HepG2 (cell line): ENCODE results near the gene SH3BGRL2. TPM values are rescaled to one million over a fixed set of nuclear protein-coding genes. Genes with fewer than 3 reads are reported as not detected.

Source experiments
- CENPX ChIP-seq: sonication (generic); formaldehyde crosslinking; IDR thresholded peaks from 2 replicates; pipeline ENCODE4 v1.9.0; 2021; ENCODE audit warnings: mild to moderate bottlenecking, missing genetic modification reagents, moderate library complexity
- HDAC6 ChIP-seq: fragments of 200-600 bp; sonication (generic); IDR thresholded peaks from 2 replicates; pipeline ENCODE4 v1.7.0; 2017; ENCODE audit warnings: mild to moderate bottlenecking, antibody characterized with exemption, low read length, low read depth
- MTERF4 ChIP-seq: sonication (generic); formaldehyde crosslinking; IDR thresholded peaks from 2 replicates; pipeline ENCODE4 v1.8.0; 2023; ENCODE audit warnings: mild to moderate bottlenecking, missing genetic modification reagents
- NFIC ChIP-seq: IDR thresholded peaks from 2 replicates; pipeline ENCODE4 v1.6.1; 2012; ENCODE audit warnings: mild to moderate bottlenecking, low read length, inconsistent platforms
- SIN3A ChIP-seq: IDR thresholded peaks from 2 replicates; pipeline ENCODE4 v1.6.1; 2011; ENCODE audit warnings: low read depth, mild to moderate bottlenecking, control low read depth, low read length, borderline replicate concordance
- SOX6 ChIP-seq, 2 experiments: fragments of 450-650 bp in 1 of 2; sonication (generic) in 1 of 2; formaldehyde crosslinking in 1 of 2; IDR thresholded peaks; 2 replicates each; pipeline versions ENCODE4 v1.4.0 to v1.6.1; 2017 to 2020; ENCODE audit warnings: antibody characterized with exemption in 1 of 2, mild to moderate bottlenecking in 1 of 2, missing genetic modification reagents in 1 of 2
- SRY ChIP-seq: sonication (generic); formaldehyde crosslinking; IDR thresholded peaks from 2 replicates; pipeline ENCODE4 v1.8.0; 2022; ENCODE audit warnings: mild to moderate bottlenecking, missing genetic modification reagents
- ZBTB25 ChIP-seq: IDR thresholded peaks from 2 replicates; pipeline ENCODE4 v1.6.1; 2018; ENCODE audit warnings: missing genetic modification reagents
- ZBTB43 ChIP-seq: sonication (generic); formaldehyde crosslinking; conservative IDR thresholded peaks from 2 replicates; pipeline ENCODE4 v1.4.0; 2020; ENCODE audit warnings: missing genetic modification reagents
- ZIK1 ChIP-seq: sonication (generic); formaldehyde crosslinking; IDR thresholded peaks from 2 replicates; pipeline ENCODE4 v1.5.0; 2020; ENCODE audit warnings: mild to moderate bottlenecking, low read depth, missing genetic modification reagents, borderline replicate concordance
- ZNF710 ChIP-seq: sonication (generic); formaldehyde crosslinking; IDR thresholded peaks from 2 replicates; pipeline ENCODE4 v1.5.0; 2020; ENCODE audit warnings: mild to moderate bottlenecking, missing genetic modification reagents, borderline replicate concordance
- ZNF770 ChIP-seq: sonication (generic); formaldehyde crosslinking; IDR thresholded peaks from 2 replicates; pipeline ENCODE4 v1.5.0; 2020; ENCODE audit warnings: mild to moderate bottlenecking, missing genetic modification reagents
- ZNF781 ChIP-seq: sonication (generic); formaldehyde crosslinking; IDR thresholded peaks from 2 replicates; pipeline ENCODE4 v1.5.1; 2020; ENCODE audit warnings: borderline replicate concordance, mild to moderate bottlenecking, missing genetic modification reagents; ENCODE audit errors: not compliant biosample characterization
- ZNF879 ChIP-seq: sonication (generic); formaldehyde crosslinking; IDR thresholded peaks from 2 replicates; pipeline ENCODE4 v1.8.1; 2023; ENCODE audit warnings: missing genetic modification reagents
- polyA plus RNA-seq, 8 experiments: library from polyadenylated mRNA; depleted of rRNA in 3 of 8; stranded (reverse) in 7 of 8; unstranded in 1 of 8; fragments of >200 nt; fragmentation: Illumina TruSeq in 4 of 8; extraction: Trizol in 4 of 8; gene quantifications; 2 replicates each; pipeline versions ENCODE4 v1.2.1 to v1.2.3, GENCODE V29; 2011 to 2016; ENCODE audit warnings: low read depth in 4 of 8, missing spikeins in 1 of 8, mixed read lengths in 1 of 8; ENCODE audit not compliant: insufficient read depth in 1 of 8
- total RNA-seq, 5 experiments: library from RNA; depleted of rRNA; stranded (reverse); fragments of >200 nt; fragmentation: Illumina TruSeq; extraction: Trizol; gene quantifications; 2 replicates each; pipeline ENCODE4 v1.2.3, GENCODE V29; 2016; ENCODE audit warnings: low read depth in 1 of 5
- TF ChIP-seq, protein P1 (sequence below): sonication (generic); formaldehyde crosslinking; IDR thresholded peaks from 2 replicates; pipeline ENCODE4 v1.5.1; 2020; ENCODE audit warnings: missing genetic modification reagents, mild to moderate bottlenecking, borderline replicate concordance
- TF ChIP-seq, protein P2 (sequence below): sonication (generic); formaldehyde crosslinking; IDR thresholded peaks from 2 replicates; pipeline ENCODE4 v1.8.0; 2022; ENCODE audit warnings: mild to moderate bottlenecking, missing genetic modification reagents

SH3BGRL2 gene
- total and polyA plus RNA-seq, 2 of the 13 experiments (the other 11 are each of a cell fraction or from before 2014, with no cell fraction given): 10.9 to 28.8 TPM

GRCh38 chr6:79617518-79617941, 13.6 kb upstream of the SH3BGRL2 start (continued):
- TF ChIP-seq, protein P1, sequence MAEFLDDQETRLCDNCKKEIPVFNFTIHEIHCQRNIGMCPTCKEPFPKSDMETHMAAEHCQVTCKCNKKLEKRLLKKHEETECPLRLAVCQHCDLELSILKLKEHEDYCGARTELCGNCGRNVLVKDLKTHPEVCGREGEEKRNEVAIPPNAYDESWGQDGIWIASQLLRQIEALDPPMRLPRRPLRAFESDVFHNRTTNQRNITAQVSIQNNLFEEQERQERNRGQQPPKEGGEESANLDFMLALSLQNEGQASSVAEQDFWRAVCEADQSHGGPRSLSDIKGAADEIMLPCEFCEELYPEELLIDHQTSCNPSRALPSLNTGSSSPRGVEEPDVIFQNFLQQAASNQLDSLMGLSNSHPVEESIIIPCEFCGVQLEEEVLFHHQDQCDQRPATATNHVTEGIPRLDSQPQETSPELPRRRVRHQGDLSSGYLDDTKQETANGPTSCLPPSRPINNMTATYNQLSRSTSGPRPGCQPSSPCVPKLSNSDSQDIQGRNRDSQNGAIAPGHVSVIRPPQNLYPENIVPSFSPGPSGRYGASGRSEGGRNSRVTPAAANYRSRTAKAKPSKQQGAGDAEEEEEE (CRISPR knock-in tag): no peak
- TF ChIP-seq ZNF879 (no peak), ZIK1 (CRISPR knock-in tag) (no peak), SOX6 (IDR thresholded peaks at IDR 0.05) (no peak), SOX6 (CRISPR knock-in tag; IDR thresholded peaks at IDR 0.05) (peak; percentile 90), SRY (CRISPR knock-in tag) (no peak), SIN3A (no peak), CENPX (no peak), HDAC6 (no peak), ZNF770 (CRISPR knock-in tag) (no peak), NFIC (peak; percentile 91), MTERF4 (CRISPR knock-in tag) (no peak), ZNF781 (CRISPR knock-in tag) (no peak), ZNF710 (no peak; the same call in 1 of the 2 replicates), ZBTB25 (CRISPR knock-in tag) (no peak), ZBTB43 (no peak)
- TF ChIP-seq, protein P2, sequence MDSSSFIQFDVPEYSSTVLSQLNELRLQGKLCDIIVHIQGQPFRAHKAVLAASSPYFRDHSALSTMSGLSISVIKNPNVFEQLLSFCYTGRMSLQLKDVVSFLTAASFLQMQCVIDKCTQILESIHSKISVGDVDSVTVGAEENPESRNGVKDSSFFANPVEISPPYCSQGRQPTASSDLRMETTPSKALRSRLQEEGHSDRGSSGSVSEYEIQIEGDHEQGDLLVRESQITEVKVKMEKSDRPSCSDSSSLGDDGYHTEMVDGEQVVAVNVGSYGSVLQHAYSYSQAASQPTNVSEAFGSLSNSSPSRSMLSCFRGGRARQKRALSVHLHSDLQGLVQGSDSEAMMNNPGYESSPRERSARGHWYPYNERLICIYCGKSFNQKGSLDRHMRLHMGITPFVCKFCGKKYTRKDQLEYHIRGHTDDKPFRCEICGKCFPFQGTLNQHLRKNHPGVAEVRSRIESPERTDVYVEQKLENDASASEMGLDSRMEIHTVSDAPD: no peak; the same call in 1 of the 2 replicates
